CD14-positive monocyte (primary cell): ENCODE results near the gene CCL28. TPM values are rescaled to one million over a fixed set of nuclear protein-coding genes. Genes with fewer than 3 reads are reported as not detected.

ENCODE experiments used
- DNase-seq, 3 donors: peaks; one replicate each; pipeline ENCODE4 v3.0.0-alpha.2; 2011 to 2022
- H2AFZ ChIP-seq: 2 replicates; pipeline ENCODE4 v1.6.0; 2012; ENCODE audit warnings: mild to moderate bottlenecking, low read depth, low read length, inconsistent platforms; ENCODE audit not compliant: insufficient read depth, poor library complexity, severe bottlenecking
- H3K27ac ChIP-seq, 2 donors: 1 replicate in 1 of 2; 2 replicates in 1 of 2; pipeline ENCODE4 v1.5.1; 2012 to 2013; ENCODE audit warnings: low read length in 2 of 2, control low read depth in 1 of 2, inconsistent platforms in 1 of 2, low read depth in 1 of 2, mild to moderate bottlenecking in 1 of 2
- H3K27me3 ChIP-seq, 2 donors: one replicate each; pipeline versions ENCODE4 v1.6.0 to v1.6.1; 2011 to 2013; ENCODE audit warnings: low read length in 2 of 2; ENCODE audit not compliant: control insufficient read depth in 2 of 2, insufficient read depth in 2 of 2
- H3K36me3 ChIP-seq, 2 donors: replicated peaks in 1 of 2; 1 replicate in 1 of 2; 2 replicates in 1 of 2; pipeline versions ENCODE4 v1.5.1 to v1.6.1; 2012 to 2013; ENCODE audit warnings: low read length in 2 of 2, control low read depth in 1 of 2, inconsistent platforms in 1 of 2, mild to moderate bottlenecking in 1 of 2; ENCODE audit not compliant: insufficient read depth in 2 of 2, control insufficient read depth in 1 of 2
- H3K4me1 ChIP-seq, 2 donors: 1 replicate in 1 of 2; 2 replicates in 1 of 2; pipeline versions ENCODE4 v1.5.1 to v1.6.1; 2012 to 2013; ENCODE audit warnings: low read length in 2 of 2, control low read depth in 1 of 2, inconsistent platforms in 1 of 2, mild to moderate bottlenecking in 1 of 2, moderate library complexity in 1 of 2; ENCODE audit not compliant: insufficient read depth in 2 of 2, control insufficient read depth in 1 of 2
- H3K4me2 ChIP-seq: replicated peaks from 2 replicates; pipeline ENCODE3; 2012; ENCODE audit warnings: low read length, moderate library complexity, mild to moderate bottlenecking; ENCODE audit not compliant: poor library complexity, severe bottlenecking; ENCODE audit errors: extremely low read depth
- H3K4me3 ChIP-seq, 3 experiments: fragments of 200-600 bp in 1 of 3; sonication (generic) in 1 of 3; replicated peaks in 1 of 3; 1 replicate in 2 of 3; 2 replicates in 1 of 3; pipeline ENCODE4 v1.5.1; 2011 to 2013; ENCODE audit warnings: low read length in 3 of 3, mild to moderate bottlenecking in 3 of 3, control low read depth in 2 of 3, low read depth in 2 of 3, inconsistent platforms in 1 of 3, moderate library complexity in 1 of 3
- H3K79me2 ChIP-seq: 2 replicates; pipeline ENCODE4 v1.6.0; 2012; ENCODE audit warnings: mild to moderate bottlenecking, control low read depth, inconsistent platforms, low read length, moderate library complexity; ENCODE audit not compliant: insufficient read depth
- H3K9ac ChIP-seq: 2 replicates; pipeline ENCODE4 v1.6.0; 2017; ENCODE audit warnings: low read length, mild to moderate bottlenecking; ENCODE audit not compliant: insufficient read depth, poor library complexity, severe bottlenecking
- H3K9me3 ChIP-seq, 2 donors: replicated peaks in 1 of 2; 1 replicate in 1 of 2; 2 replicates in 1 of 2; pipeline versions ENCODE4 v1.5.1 to v1.6.1; 2012 to 2013; ENCODE audit warnings: low read length in 2 of 2, control low read depth in 1 of 2; ENCODE audit not compliant: control insufficient read depth in 1 of 2, insufficient read depth in 1 of 2
- H4K20me1 ChIP-seq: 2 replicates; pipeline ENCODE4 v1.6.0; 2012; ENCODE audit warnings: mild to moderate bottlenecking, low read length, control low read depth, moderate library complexity; ENCODE audit not compliant: insufficient read depth
- H3K27ac Mint-ChIP-seq, 7 donors: one replicate each; pipeline ENCODE4 v1.8.0; 2020; ENCODE audit warnings: mild to moderate bottlenecking in 7 of 7, mixed read lengths in 7 of 7, moderate library complexity in 6 of 7, inconsistent platforms in 2 of 7
- H3K27me3 Mint-ChIP-seq, 3 donors: one replicate each; pipeline ENCODE4 v1.8.0; 2021 to 2022; ENCODE audit warnings: low read depth in 3 of 3, mild to moderate bottlenecking in 3 of 3, mixed read lengths in 3 of 3, moderate library complexity in 3 of 3, inconsistent platforms in 1 of 3
- H3K36me3 Mint-ChIP-seq, 2 donors: one replicate each; pipeline ENCODE4 v1.8.0; 2020; ENCODE audit warnings: mixed read lengths in 2 of 2, inconsistent platforms in 1 of 2, mild to moderate bottlenecking in 1 of 2
- H3K4me1 Mint-ChIP-seq: one replicate; pipeline ENCODE4 v1.8.0; 2020; ENCODE audit warnings: mild to moderate bottlenecking, mixed read lengths
- H3K4me3 Mint-ChIP-seq, 2 donors: one replicate each; pipeline ENCODE4 v1.8.0; 2020; ENCODE audit warnings: mild to moderate bottlenecking in 2 of 2, mixed read lengths in 2 of 2, moderate library complexity in 1 of 2
- H3K9me3 Mint-ChIP-seq, 7 donors: one replicate each; pipeline ENCODE4 v1.8.0; 2020 to 2022; ENCODE audit warnings: mixed read lengths in 7 of 7, mild to moderate bottlenecking in 6 of 7, moderate library complexity in 6 of 7, inconsistent platforms in 2 of 7
- CTCF ChIP-seq: fragments of 200-600 bp; IDR thresholded peaks from one replicate; pipeline ENCODE4 v1.8.0; 2022; ENCODE audit warnings: antibody characterized with exemption, mild to moderate bottlenecking
- WGBS: methylation state at CpG from one replicate; pipeline ENCODE4 v1.1.5; 2013; ENCODE audit warnings: missing lambda C conversion rate; ENCODE audit not compliant: insufficient coverage; 5-methylcytosine and 5-hydroxymethylcytosine counted together
- intact Hi-C, 2 donors: fragments of 100-400 bp; cut with micrococcal nuclease; formaldehyde crosslinking; loops; one replicate each; pipeline versions ENCODE4 v1.15.0 to v1.15.1; 2023
- polyA plus RNA-seq, 3 donors: library from polyadenylated mRNA; depleted of rRNA in 1 of 3; unstranded in 2 of 3; stranded (reverse) in 1 of 3; fragments of 300-500 nt in 2 of 3; fragments of >200 nt in 1 of 3; fragmentation: Illumina TruSeq in 2 of 3; gene quantifications; 1 replicate in 2 of 3; 2 replicates in 1 of 3; pipeline ENCODE4 v1.2.3, GENCODE V29; 2012 to 2021

Gene CCL28
- polyA plus RNA-seq, 3 donors, result 0.10 to 0.51 (median 0.32) TPM

GRCh38 chr5:43336159-43336558, 76.0 kb downstream of the CCL28 start:
- Mint-ChIP-seq H3K27ac (no peak overlapping the region), H3K27me3 (peaks cover 0 to 3% (median 1%) of the 10 kb centered on the region in 3 donors), H3K9me3 (peaks cover 33 to 68% (median 48%) of the 10 kb centered on the region in 7 donors), H3K4me1 (peaks cover 11% of the 10 kb centered on the region), H3K4me3 (no peak overlapping the region), H3K36me3 (peaks cover 3% of the 10 kb centered on the region in 2 donors)
- intact Hi-C loops, result no loop called here
- Histone ChIP-seq H2AFZ (no peak overlapping the region), H3K79me2 (no peaks in the 10 kb centered on the region), H3K27ac (no peak overlapping the region), H4K20me1 (no peaks in the 10 kb centered on the region), H3K4me3 (no peak overlapping the region), H3K4me1 (peaks cover 5 to 12% of the 10 kb centered on the region in 2 donors), H3K4me2 (no peak overlapping the region), H3K27me3 (no peaks in the 10 kb centered on the region), H3K9ac (no peak overlapping the region), H3K9me3 (peaks cover 32 to 37% of the 10 kb centered on the region in 2 donors), H3K36me3 (no peaks in the 10 kb centered on the region)
- 100% methylated on average over 1 of the region's 2 CpGs for WGBS
- peak in 1 of 3 donors; percentile 33 for DNase-seq
- TF ChIP-seq CTCF, result no peak

- peaks cover 11% of the 10 kb centered on the region for H3K4me1 Mint-ChIP-seq
- Histone ChIP-seq H3K4me2 (no peak overlapping the region), H3K79me2 (no peaks in the 10 kb centered on the region), H3K9ac (no peak overlapping the region), H3K4me3 (no peak overlapping the region), H3K4me1 (peaks cover 5 to 12% of the 10 kb centered on the region in 2 donors), H4K20me1 (no peaks in the 10 kb centered on the region), H3K36me3 (no peaks in the 10 kb centered on the region), H3K9me3 (peaks cover 28 to 35% of the 10 kb centered on the region in 2 donors), H2AFZ (no peak overlapping the region), H3K27ac (no peak overlapping the region), H3K27me3 (no peaks in the 10 kb centered on the region)
- 86% methylated on average over 2 of the region's 4 CpGs for WGBS
- peaks cover 3% of the 10 kb centered on the region in 2 donors for H3K36me3 Mint-ChIP-seq
- H3K4me3 Mint-ChIP-seq, result no peak overlapping the region
- DNase-seq, result no peak
- TF ChIP-seq CTCF, result no peak
- H3K27me3 Mint-ChIP-seq, result peaks cover 0 to 3% (median 1%) of the 10 kb centered on the region in 3 donors
- peaks cover 28 to 63% (median 47%) of the 10 kb centered on the region in 7 donors for H3K9me3 Mint-ChIP-seq
- H3K27ac Mint-ChIP-seq, result no peak overlapping the region
- intact Hi-C loops, result no loop called here
These were observed 76.5 kb downstream of the CCL28 start for GRCh38 chr5:43335681-43336080.
